ENCODE data around the gene CLBA1.
"Not testable (repeated sequence)": the region's sequence is repeated elsewhere in the genome, so short reads cannot be mapped to it uniquely, and the experiment has no call there.

CLBA1 gene

DNA sequence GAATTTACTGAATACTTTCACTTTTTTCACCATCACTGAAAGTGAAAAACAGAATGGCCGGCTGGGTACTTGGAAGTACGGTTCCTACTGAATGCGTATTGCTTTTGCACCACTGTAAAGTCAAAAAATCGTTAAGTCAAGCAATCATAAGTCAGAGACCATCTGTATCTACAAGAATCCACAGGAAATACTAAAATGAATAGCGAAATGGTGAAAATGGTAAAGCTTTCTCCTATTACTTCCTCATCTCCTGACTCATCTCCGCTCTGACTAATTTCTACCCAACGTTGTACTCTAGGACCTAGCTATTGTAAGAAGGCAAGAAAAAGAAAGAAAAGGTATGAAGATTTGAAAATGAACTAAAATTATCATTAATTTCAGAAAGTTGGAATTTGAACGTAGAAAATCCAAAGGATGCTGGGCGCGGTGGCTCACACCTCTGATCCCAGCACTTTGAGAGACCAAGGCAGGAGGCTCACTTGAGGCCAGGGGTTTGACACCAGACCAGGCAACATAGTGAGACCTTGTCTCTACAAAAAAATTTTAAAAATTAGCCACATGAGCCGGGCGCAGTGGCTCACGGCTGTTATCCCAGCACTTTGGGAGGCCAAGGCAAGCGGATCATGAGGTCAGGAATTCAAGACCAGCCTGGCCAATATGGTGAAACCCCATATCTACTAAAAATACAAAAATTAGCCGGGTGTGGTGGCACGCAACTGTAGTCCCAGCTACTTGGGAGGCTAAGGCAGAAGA, 40.6 kb downstream of the CLBA1 start:
- no peak for DNase-seq

DNA sequence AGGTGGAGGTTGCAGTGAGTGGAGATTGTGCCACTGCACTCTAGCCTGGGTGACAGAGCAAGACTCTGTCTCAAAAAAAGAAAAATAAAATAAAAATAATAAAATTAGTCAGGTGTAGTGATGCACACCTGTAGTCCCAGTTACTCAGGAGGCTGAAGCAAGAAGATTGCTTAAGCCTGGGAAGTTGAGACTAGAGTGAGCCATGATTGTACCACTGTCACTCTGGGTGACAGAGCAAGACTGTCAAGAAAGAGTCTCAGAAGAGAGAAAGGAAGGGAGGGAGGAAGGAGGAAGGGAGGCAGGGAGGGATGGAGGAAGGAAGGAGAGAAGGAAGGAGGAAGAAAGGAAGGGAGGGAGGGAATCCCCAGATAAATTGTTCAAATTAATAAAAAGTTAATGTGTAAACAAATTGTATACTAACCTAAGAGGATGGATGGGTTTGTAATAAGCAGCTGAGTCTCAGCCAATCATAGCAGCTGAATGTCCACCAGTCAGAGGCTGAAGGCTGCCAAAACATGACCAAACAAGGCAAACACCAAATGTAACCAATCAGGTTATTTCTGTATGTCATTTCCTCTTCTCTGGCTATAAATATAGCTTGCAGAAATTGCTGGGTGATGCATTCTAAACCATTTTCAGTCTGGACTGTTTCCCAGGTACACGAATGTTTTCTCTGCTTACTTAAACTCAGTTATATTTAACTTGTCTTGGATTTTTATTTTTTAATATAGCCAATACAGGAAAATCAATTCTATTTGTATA, 41.4 kb downstream of the CLBA1 start:
- DNase-seq, result no peak

DNA sequence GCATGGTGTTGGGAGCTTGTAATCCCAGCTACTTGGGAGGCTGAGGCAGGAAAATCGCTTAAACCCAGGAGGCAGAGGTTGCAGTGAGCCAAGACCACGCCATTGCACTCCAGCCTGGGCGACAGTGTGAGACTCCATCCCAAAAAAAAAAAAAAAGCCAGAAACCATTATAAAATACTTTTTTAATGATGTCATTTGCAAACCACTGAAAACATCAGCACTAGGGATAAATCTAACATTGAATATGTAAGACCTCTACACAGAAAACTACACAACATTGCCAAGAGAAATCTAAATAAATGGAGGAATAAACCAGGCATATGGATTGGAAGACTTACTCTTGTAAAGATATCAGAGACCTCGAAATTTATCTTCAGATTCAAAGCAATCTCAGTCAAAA, 42.1 kb downstream of the CLBA1 start:
- DNase-seq, result not testable (repeated sequence)

DNA sequence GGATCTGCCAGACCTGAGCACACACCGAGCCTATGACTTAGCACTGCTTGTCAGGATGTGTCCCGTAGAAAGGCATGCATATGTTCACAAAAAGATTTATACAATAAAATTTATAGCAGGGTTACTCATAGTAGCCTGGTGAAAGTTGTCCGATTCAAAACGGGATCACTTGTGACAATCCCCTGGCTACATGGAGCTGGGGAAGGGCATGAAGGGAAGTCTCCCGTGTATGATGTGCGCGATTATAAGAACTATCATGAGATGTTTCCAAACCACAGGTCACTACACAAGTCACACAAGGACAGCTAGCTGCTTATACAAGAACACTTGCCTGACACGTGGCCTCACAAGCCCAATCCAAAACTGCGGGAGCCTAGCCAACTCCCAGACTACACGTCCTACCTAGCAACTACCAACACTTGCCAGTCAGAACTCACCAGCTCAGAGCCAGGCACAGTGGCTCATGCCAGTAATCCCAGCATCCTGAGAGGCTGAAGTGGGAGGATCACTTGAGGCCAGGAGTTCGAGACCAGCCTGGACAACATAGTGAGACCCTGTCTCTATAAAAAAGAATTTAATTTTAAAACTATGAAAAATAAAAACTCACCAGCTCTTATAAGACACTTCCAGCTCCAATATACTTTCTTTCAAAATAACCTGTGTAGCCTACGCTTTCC, 42.8 kb downstream of the CLBA1 start:
- DNase-seq, result no peak

DNA sequence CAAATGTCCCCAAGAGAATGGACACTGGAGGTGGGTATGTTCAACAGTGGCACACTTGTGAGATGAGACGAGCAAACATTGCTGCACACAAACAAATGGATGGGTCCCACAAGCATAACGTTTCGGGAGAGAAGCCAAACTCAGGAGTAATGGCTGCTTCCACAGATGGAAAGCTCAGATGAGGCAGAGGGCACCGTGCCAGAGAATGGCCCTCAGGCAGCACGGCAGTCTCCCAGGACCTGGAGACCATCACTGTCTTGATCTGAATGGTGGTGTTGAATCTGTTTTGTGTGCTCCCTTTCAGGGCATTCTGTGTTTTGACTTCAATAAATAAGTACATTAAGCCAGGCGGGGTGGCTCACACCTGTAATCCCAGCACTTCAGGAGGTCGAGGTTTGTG, 43.8 kb downstream of the CLBA1 start:
- DNase-seq, result no peak

DNA sequence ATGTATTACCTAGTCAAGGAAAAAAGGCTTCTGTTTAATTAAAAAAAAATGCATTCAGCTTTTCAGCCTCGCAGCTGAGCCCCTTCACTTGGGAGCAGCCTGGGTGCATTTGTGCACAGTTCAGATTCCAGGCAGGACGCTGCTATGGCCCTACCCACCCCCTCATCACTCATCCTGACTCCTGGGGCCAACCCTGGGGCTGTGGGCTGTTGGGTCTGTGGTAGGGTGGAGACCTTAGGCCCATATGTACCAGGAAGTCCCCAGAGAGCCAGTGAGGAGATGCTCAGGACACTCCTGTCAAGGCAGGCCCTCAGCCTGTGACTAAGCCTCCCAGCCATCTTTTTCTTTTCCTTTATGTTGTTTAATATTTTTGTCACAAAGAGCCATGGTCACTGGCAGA, 44.6 kb downstream of the CLBA1 start:
- no peak for DNase-seq

DNA sequence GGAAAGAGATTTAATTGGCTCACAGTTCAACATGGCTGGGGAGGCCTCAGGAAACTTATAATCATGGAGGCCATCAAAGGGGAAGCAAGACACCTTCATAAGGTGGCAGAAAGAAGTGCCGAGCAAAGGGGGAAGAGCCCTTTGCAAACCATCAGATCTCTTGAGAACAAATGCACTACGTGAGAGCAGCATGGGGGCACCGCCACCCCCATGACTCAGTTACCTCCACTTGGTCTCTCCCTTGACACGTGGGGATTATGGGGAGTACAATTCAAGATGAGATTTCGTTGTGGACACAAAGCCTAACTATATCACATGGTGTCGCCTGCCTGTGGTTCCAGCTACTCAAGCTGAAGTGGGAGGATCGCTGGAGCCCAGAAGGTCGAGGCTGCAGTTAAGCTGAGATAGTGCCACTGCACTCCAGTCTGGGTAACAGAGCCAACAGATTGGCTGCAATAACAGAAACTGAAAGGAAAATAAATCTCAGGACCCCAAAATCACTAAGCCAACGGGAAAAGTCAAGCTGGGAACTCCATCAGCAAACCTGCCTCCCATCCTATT, 45.3 kb downstream of the CLBA1 start:
- DNase-seq, result no peak

DNA sequence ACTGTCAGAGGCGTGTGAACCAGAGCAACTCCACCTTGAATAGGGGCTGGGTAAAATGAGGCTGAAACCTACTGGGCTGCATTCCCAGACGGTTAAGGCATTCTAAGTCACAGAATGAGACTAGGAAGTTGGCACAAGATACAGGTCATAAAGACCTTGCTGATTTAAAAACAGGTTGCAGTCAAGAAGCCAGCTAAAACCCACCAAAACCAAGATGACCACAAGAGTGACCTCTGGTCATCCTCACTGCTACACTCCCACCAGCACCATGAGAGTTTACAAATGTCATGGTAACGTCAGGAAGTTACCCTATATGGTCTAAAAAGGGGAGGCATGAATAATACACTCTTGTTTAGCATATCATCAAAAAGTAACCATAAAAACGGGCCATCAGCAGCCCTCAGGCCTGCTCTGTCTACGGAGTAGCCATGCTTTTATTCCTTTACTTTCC, 46.9 kb downstream of the CLBA1 start:
- not testable (repeated sequence) for DNase-seq

DNA sequence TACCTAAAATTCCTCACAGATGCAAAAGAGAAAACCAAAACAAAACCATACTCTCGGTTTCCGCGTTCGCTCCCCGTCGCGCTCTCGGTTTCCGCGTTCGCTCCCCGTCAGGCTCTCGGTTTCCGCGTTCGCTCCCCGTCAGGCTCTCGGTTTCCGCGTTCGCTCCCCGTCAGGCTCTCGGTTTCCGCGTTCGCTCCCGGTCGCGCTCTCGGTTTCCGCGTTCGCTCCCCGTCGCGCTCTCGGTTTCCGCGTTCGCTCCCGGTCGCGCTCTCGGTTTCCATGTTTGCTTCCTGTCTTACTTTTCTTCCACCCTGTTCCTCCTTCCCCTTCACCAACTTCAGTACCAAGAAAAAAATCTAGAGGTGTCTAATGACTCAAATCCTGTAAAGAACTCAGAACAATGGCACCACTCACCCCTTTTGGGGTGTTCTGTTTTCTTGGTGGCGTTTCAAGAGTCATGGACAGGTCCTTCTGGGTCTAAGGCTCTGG, 47.9 kb downstream of the CLBA1 start:
- not testable (repeated sequence) for DNase-seq

DNA sequence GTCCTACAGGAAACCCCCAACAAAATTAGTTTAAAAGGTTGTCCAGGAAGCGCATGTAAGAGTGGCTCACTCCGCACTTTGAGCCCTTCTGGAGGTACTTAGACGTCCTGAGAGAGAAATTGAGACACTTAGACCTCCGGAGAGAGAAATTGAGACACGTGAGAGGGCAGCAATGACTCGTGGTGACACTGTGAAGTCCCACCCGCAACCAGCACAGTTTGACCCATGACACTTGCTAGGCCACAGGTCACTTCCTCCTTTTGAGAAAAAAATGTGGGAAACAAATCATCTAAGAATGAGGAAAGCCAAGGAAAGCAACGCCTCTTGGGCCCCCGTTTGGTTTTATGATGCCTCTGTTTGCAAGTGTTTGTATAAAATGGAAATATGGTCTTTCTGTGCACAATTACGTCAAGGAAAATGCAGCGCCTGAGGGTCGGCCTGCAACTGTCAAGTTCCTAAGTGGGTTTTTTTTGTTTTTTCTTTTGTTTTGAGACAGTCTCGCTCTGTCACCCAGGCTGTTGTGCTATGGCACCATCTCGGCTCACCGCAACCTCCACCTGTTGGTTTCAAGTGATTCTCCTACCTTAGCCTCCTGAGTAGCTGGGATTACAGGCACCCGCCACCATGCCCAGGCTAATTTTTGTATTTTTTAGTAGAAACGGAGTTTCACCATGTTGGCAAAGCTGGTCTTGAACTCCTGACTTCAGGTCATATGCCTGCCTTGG, 48.9 kb downstream of the CLBA1 start:
- no peak for DNase-seq

DNA sequence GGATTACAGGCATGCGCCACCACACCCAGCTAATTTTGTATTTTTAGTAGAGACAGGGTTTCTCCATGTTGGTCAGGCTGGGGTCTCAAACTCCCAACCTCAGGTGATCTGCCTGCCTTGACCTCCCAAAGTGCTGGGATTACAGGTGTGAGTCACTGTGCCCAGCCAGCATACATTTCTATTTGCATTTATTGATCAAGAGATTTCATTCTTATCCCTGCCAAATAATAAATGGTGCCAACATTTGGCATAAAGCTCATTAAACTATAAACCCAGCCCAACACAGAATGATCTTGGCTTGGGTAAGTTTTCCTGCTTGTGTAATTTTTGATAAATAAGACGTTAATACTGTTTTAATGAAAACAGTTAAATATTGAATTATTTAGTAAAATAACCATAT, 50.0 kb downstream of the CLBA1 start:
- not testable (repeated sequence) for DNase-seq

DNA sequence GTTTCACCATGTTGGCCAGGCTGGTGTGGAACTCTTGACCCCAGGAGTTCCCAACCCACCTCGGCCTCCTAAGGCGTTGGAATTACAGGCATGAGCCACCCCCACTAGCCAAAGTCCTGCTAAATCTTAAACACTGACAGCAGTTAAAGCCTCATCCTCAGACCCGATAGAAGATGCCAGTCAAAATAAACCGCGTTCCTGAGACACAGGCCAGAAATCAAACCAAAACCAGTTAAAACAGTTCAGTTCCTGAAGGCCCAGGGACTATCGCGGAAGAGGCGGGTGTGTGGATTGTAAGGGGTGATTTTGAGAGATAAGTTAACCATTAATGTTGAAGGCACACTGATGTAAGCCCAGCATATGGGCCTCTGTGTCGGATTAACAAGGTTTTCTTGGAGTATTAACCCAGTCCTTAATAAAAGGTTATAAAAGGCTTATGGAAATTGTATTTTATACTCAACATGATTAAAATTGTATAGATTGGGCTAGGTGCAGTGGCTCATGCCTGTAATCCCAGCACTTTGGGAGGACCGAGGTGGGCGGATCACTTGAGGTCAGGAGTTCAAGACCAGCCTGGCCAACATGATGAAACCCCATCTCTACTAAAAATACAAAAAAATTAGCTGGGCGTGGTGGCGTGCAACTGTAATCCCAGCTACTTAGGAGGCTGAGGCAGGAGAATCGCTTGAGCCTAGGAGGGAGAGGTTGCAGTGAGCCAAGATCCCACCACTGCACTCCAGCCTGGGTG, 54.0 kb downstream of the CLBA1 start:
- DNase-seq, result no peak

DNA sequence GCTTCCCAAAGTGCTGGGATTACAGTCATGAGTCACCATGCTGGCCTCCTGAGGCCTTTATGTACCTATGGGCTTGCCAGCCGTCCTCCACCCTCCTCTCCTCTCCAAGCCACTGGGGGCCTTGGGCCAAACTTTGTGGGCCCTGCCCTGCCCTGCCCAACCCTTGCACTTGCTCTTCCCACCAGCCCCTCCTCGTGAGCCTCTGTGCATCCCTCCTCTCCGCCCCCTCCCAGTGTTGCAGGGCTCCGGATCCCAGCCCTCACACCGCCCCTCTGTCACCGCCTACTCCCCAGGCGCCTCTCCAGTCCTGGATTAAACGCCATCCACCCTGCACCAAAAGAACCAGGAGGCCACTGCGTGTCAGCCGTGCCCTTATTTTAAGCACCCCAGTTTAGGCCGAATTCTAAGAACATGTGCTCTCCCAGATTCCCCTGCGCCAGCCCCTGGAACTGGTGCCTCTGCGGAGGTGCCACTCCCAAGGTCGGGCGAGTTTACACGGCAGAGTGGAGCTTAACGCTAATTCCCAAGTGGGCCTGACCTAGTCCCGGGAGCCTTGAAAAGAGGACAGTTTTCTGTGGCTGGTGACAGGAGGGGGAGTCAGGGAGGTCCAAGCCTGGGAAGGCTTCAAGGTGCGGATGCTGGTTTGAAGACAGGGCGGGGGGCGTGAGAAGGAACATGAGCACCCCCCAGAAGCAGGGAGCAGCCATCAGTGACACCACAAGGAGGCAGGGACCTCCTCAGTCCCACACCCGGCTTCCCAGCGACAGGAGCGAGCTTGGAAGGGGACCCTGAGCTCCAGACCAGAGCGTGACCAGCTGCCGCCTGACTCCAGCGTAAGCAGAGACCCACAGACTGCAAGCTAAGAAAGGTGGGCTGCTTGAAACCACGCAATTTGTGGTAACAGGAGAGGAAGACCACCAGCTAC, 56.5 kb downstream of the CLBA1 start:
- no peak for DNase-seq

DNA sequence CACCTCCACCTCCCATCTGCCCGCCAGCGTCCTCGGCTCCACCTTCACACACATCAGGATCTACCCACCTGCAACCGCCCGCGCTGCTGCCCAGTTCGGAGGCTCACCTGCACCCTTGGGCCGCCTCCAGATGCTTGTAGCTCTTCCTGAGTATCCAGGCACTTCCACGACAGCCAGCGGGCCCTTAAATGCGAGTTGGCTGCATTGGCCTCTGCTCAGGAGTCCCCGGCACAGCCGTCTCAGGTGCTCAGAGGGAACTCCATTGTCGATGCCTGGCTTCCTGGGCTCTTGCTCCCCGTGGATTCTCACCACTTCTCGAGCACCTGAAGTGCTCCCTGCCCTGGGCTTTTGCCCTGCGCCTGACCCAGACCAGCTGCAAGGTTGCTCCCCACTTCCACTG, 57.2 kb downstream of the CLBA1 start:
- DNase-seq, result no peak

DNA sequence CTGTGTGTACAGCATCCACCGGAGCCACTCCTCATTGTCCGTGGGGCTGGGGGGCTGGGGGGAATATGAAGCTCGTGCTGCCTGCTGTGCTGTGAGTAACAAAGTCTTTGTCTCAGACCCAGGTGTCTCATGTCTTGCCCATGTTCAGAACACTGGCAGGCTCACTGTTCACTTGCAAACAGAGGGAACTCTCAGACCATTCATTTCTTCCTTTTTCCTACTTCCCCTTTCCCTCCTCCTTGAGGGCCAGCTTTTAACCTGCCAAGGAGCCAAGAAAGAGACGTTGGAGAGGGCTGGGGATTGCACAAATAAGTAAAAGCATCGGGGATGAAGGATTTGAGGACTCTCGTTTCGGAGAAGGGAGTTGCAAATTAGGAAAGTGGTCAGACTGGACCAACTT, 58.1 kb downstream of the CLBA1 start:
- no peak for DNase-seq

Data from DMS153 (cell line).